IMR-90 (cell line): ENCODE data around the gene OR4D5. TPM values are rescaled to one million over a fixed set of nuclear protein-coding genes. Genes with fewer than 3 reads are reported as not detected.

ENCODE experiments used
- ATAC-seq: fragments of 200-7000 bp; cut with Tn5 transposase; 2 replicates; pipeline ENCODE4 v1.9.1; 2020; ENCODE audit warnings: low read depth, mild to moderate bottlenecking, moderate library complexity
- BruUV-seq: library from RNA; stranded (reverse); fragments of 400-500 nt; replicated peaks from 2 replicates; lab custom pipeline; 2021; lab: Mats Ljungman, UMichigan
- CTCF ChIA-PET: fragments of 300-600 bp; formaldehyde crosslinking; extraction: SDS; loops from one replicate; lab custom pipeline; 2021; ENCODE audit warnings: antibody characterized with exemption; lab: Yijun Ruan, JAX
- POLR2A ChIA-PET: fragments of 300-600 bp; sonication (Branson Sonifier 250); formaldehyde crosslinking; loops from one replicate; lab custom pipeline; 2022; ENCODE audit warnings: antibody characterized with exemption; ENCODE audit not compliant: unreplicated experiment; lab: Charles Lee
- DNase-seq: peaks from one replicate; pipeline ENCODE4 v3.0.0; 2013
- H2AFZ ChIP-seq: replicated peaks from 2 replicates; pipeline ENCODE3; 2013; ENCODE audit warnings: low read length, mild to moderate bottlenecking; ENCODE audit not compliant: poor library complexity
- H2AK5ac ChIP-seq: 2 replicates; pipeline ENCODE4 v1.6.1; 2013; ENCODE audit warnings: low read depth, low read length, inconsistent platforms
- H2AK9ac ChIP-seq: replicated peaks from 2 replicates; pipeline ENCODE3; 2013; ENCODE audit warnings: mild to moderate bottlenecking, low read depth, low read length, moderate library complexity; ENCODE audit not compliant: poor library complexity
- H2BK120ac ChIP-seq: 2 replicates; pipeline ENCODE4 v1.6.1; 2013; ENCODE audit warnings: low read depth, low read length, inconsistent platforms
- H2BK15ac ChIP-seq: 3 replicates; pipeline ENCODE4 v1.6.1; 2013; ENCODE audit warnings: low read depth, low read length, inconsistent platforms
- H2BK20ac ChIP-seq: 2 replicates; pipeline ENCODE4 v1.6.1; 2013; ENCODE audit warnings: low read depth, mild to moderate bottlenecking, inconsistent platforms, low read length, moderate library complexity
- H2BK5ac ChIP-seq: 2 replicates; pipeline ENCODE4 v1.6.1; 2013; ENCODE audit warnings: mild to moderate bottlenecking, low read depth, low read length, inconsistent platforms; ENCODE audit not compliant: poor library complexity, severe bottlenecking
- H3K14ac ChIP-seq: replicated peaks from 2 replicates; pipeline ENCODE4 v1.6.1; 2013; ENCODE audit warnings: low read depth, low read length, inconsistent platforms
- H3K18ac ChIP-seq: 2 replicates; pipeline ENCODE4 v1.6.1; 2013; ENCODE audit warnings: low read depth, low read length, control low read depth
- H3K23ac ChIP-seq: 2 replicates; pipeline ENCODE4 v1.6.1; 2013; ENCODE audit warnings: low read depth, low read length, inconsistent platforms
- H3K27ac ChIP-seq: 2 replicates; pipeline ENCODE4 v1.5.1; 2013; ENCODE audit warnings: mild to moderate bottlenecking, control low read depth, low read length; ENCODE audit not compliant: insufficient read depth
- H3K27me3 ChIP-seq: 2 replicates; pipeline ENCODE4 v1.6.1; 2013; ENCODE audit warnings: low read length; ENCODE audit not compliant: control insufficient read depth, insufficient read depth
- H3K36me3 ChIP-seq: 2 replicates; pipeline ENCODE4 v1.6.1; 2013; ENCODE audit warnings: low read length, mixed read lengths; ENCODE audit not compliant: control insufficient read depth, insufficient read depth
- H3K4ac ChIP-seq: 2 replicates; pipeline ENCODE4 v1.6.1; 2013; ENCODE audit warnings: low read depth, low read length, inconsistent platforms
- H3K4me1 ChIP-seq: 2 replicates; pipeline ENCODE4 v1.6.1; 2013; ENCODE audit warnings: low read length, mixed read lengths; ENCODE audit not compliant: control insufficient read depth, insufficient read depth
- H3K4me2 ChIP-seq: 2 replicates; pipeline ENCODE4 v1.6.1; 2013; ENCODE audit warnings: low read depth, mild to moderate bottlenecking, control low read depth, low read length, moderate library complexity
- H3K4me3 ChIP-seq: 2 replicates; pipeline ENCODE4 v1.5.1; 2013; ENCODE audit warnings: low read depth, mild to moderate bottlenecking, control low read depth, low read length, moderate library complexity; ENCODE audit not compliant: insufficient read depth
- H3K56ac ChIP-seq: 2 replicates; pipeline ENCODE4 v1.6.1; 2013; ENCODE audit warnings: low read length, inconsistent platforms; ENCODE audit not compliant: insufficient read depth; ENCODE audit errors: extremely low read depth
- H3K79me1 ChIP-seq, 2 experiments: 2 replicates each; pipeline ENCODE4 v1.6.1; 2013; ENCODE audit warnings: low read length in 2 of 2, inconsistent platforms in 1 of 2, low read depth in 1 of 2
- H3K9ac ChIP-seq: 2 replicates; pipeline ENCODE4 v1.6.1; 2013; ENCODE audit warnings: low read depth, low read length, control low read depth
- H3K9me1 ChIP-seq: 2 replicates; pipeline ENCODE4 v1.6.1; 2013; ENCODE audit warnings: low read length, inconsistent platforms; ENCODE audit not compliant: insufficient read depth
- H3K9me3 ChIP-seq: 2 replicates; pipeline ENCODE4 v1.6.1; 2013; ENCODE audit warnings: low read length; ENCODE audit not compliant: control insufficient read depth, insufficient read depth
- H4K20me1 ChIP-seq: 2 replicates; pipeline ENCODE4 v1.6.1; 2013; ENCODE audit warnings: low read length, inconsistent platforms; ENCODE audit not compliant: insufficient read depth
- H4K5ac ChIP-seq: 2 replicates; pipeline ENCODE4 v1.6.1; 2013; ENCODE audit warnings: mild to moderate bottlenecking, low read depth, low read length, control low read depth
- H4K8ac ChIP-seq, 2 experiments: 2 replicates each; pipeline ENCODE4 v1.6.1; 2013; ENCODE audit warnings: low read depth in 2 of 2, low read length in 2 of 2, control low read depth in 1 of 2, inconsistent platforms in 1 of 2
- H4K91ac ChIP-seq: 2 replicates; pipeline ENCODE4 v1.6.1; 2013; ENCODE audit warnings: low read depth, low read length, inconsistent platforms; ENCODE audit not compliant: insufficient read depth
- BHLHE40 ChIP-seq: fragments of 150-350 bp; IDR thresholded peaks from 2 replicates; pipeline ENCODE4 v1.6.1; 2016; ENCODE audit warnings: mild to moderate bottlenecking, low read depth, low read length
- CEBPB ChIP-seq: IDR thresholded peaks from 2 replicates; pipeline ENCODE4 v1.6.1; 2012; ENCODE audit warnings: low read depth, low read length, improper control_type of control experiment
- CHD1 ChIP-seq: IDR thresholded peaks from 2 replicates; pipeline ENCODE4 v1.6.1; 2012; ENCODE audit warnings: low read depth, low read length, improper control_type of control experiment
- FOS ChIP-seq: fragments of 150-350 bp; IDR thresholded peaks from 2 replicates; pipeline ENCODE4 v1.6.1; 2016; ENCODE audit warnings: low read depth, low read length
- MXI1 ChIP-seq: IDR thresholded peaks from 2 replicates; pipeline ENCODE4 v1.6.1; 2012; ENCODE audit warnings: low read depth, mild to moderate bottlenecking, low read length, moderate library complexity, borderline replicate concordance
- NFE2L2 ChIP-seq: fragments of 150-350 bp; IDR thresholded peaks from 2 replicates; pipeline ENCODE4 v1.6.1; 2016; ENCODE audit warnings: low read depth, mild to moderate bottlenecking, low read length
- POLR2A ChIP-seq: IDR thresholded peaks from 2 replicates; pipeline ENCODE4 v1.6.1; 2012; ENCODE audit warnings: mild to moderate bottlenecking, low read depth, low read length
- RAD21 ChIP-seq: IDR thresholded peaks from 2 replicates; pipeline ENCODE4 v1.6.1; 2012; ENCODE audit warnings: low read length, improper control_type of control experiment
- RFX5 ChIP-seq: IDR thresholded peaks from 2 replicates; pipeline ENCODE4 v1.8.0; 2012; ENCODE audit warnings: low read depth, mild to moderate bottlenecking, low read length, moderate library complexity
- WGBS, 2 experiments: methylation state at CpG; one replicate each; pipeline versions ENCODE4 v1.1.5 to v1.1.7; 2013; ENCODE audit warnings: missing lambda C conversion rate in 2 of 2; ENCODE audit not compliant: insufficient read length in 1 of 2; ENCODE audit errors: extremely low coverage in 2 of 2; 5-methylcytosine and 5-hydroxymethylcytosine counted together
- dilution Hi-C: fragments of 300-500 bp; cut with HindIII; formaldehyde crosslinking; loops from one replicate; pipeline ENCODE4 v1.14.3; 2018; ENCODE audit warnings: low sequenced_read_pairs; ENCODE audit not compliant: unreplicated experiment
- in situ Hi-C: fragments of 300-500 bp; cut with MboI; formaldehyde crosslinking; loops from 3 replicates; pipeline ENCODE4 v1.14.3; 2019; ENCODE audit warnings: low sequenced_read_pairs, inconsistent platforms, mixed read lengths
- intact Hi-C: fragments of 100-400 bp; cut with micrococcal nuclease; formaldehyde crosslinking; loops from 2 replicates; pipeline ENCODE4 v1.10.0; 2022
- polyA plus RNA-seq, 3 experiments: library from polyadenylated mRNA; depleted of rRNA; stranded (reverse); fragments of >200 nt; gene quantifications; 2 replicates each; pipeline ENCODE4 v1.2.3, GENCODE V29; 2012; ENCODE audit warnings: low replicate concordance in 1 of 3
- total RNA-seq: library from RNA; depleted of rRNA; stranded (reverse); fragments of >200 nt; gene quantifications from 2 replicates; pipeline ENCODE4 v1.2.3, GENCODE V29; 2012
- TF ChIP-seq, protein P1 (sequence below): fragments of 150-350 bp; IDR thresholded peaks from 2 replicates; pipeline ENCODE4 v1.6.1; 2017; ENCODE audit warnings: mild to moderate bottlenecking, antibody characterized with exemption, low read length, low read depth
- TF ChIP-seq, protein P2 (sequence below): conservative IDR thresholded peaks from 2 replicates; pipeline ENCODE4 v1.5.1; 2012; ENCODE audit warnings: mild to moderate bottlenecking, low read depth, low read length, improper control_type of control experiment
- TF ChIP-seq, protein P3 (sequence below): fragments of 150-350 bp; IDR thresholded peaks from 2 replicates; pipeline ENCODE4 v1.6.1; 2016; ENCODE audit warnings: low read depth, mild to moderate bottlenecking, low read length, moderate library complexity, borderline replicate concordance

The OR4D5 gene
- total and polyA plus RNA-seq, 2 of the 4 experiments (the other 2 are of a cell fraction), result not detected

DNA sequence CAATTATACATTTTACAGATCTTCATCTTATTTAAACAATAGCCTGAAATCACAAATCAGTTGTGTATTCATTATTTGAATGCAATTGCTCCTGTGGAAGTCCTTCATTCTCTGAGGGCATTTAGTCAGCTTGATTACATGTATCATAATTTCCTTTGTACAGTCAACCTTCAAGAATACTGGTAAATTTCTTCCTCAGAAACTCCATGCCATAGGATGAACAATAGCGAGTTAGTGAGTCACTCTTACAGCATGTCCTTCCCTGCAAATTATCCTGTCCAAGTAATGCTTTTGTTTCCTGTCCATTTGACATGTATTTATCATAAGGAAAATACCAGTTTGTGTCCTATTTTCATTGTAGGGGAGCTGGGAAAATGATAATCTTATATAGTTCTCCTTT, 34.4 kb downstream of the OR4D5 start:
- in situ Hi-C loops (no loop called here), intact Hi-C loops (no loop called here), dilution Hi-C loops (no loop called here)
- no CpG with 5 or more reads among the region's 1 CpG for WGBS, 2 experiments
- Histone ChIP-seq H3K36me3 (no peaks in the 10 kb centered on the region), H3K27me3 (no peaks in the 10 kb centered on the region), H3K18ac (no peak overlapping the region), H4K8ac (no peak overlapping the region), H3K4ac (no peak overlapping the region), H3K9me3 (peaks cover 9% of the 10 kb centered on the region; the same call in 1 of the 2 replicates), H3K4me1 (no peaks in the 10 kb centered on the region), H2BK5ac (no peak overlapping the region), H3K4me2 (no peak overlapping the region), H2AK5ac (no peak overlapping the region), H2BK120ac (no peak overlapping the region), H3K23ac (no peak overlapping the region), H4K5ac (no peak overlapping the region), H3K9me1 (no peaks in the 10 kb centered on the region), H4K20me1 (no peaks in the 10 kb centered on the region), H2BK20ac (no peak overlapping the region), H2AK9ac (no peak overlapping the region), H3K27ac (no peak overlapping the region), H2AFZ (no peak overlapping the region), H3K9ac (no peak overlapping the region), H3K4me3 (no peak overlapping the region), H4K91ac (no peak overlapping the region), H3K79me1 (no peaks in the 10 kb centered on the region), H3K14ac (no peak overlapping the region), H3K56ac (no peak overlapping the region), H2BK15ac (no peak overlapping the region)
- peak; percentile 4 for DNase-seq
- no TSS peak for BruUV-seq
- POLR2A ChIA-PET, result no interaction called here
- ATAC-seq, result no peak
- CTCF ChIA-PET, result interaction anchor here (0.5 kb wide), 1 partner anchor 444 kb away, joined by 3 read pairs; no protein-coding TSS in a partner anchor
- no peak for TF ChIP-seq NFE2L2
- TF ChIP-seq MXI1, result no peak
- TF ChIP-seq, protein P1, sequence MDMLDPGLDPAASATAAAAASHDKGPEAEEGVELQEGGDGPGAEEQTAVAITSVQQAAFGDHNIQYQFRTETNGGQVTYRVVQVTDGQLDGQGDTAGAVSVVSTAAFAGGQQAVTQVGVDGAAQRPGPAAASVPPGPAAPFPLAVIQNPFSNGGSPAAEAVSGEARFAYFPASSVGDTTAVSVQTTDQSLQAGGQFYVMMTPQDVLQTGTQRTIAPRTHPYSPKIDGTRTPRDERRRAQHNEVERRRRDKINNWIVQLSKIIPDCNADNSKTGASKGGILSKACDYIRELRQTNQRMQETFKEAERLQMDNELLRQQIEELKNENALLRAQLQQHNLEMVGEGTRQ, result no peak
- TF ChIP-seq CEBPB, result no peak
- TF ChIP-seq RAD21, result no peak
- TF ChIP-seq FOS, result no peak
- TF ChIP-seq, protein P2, sequence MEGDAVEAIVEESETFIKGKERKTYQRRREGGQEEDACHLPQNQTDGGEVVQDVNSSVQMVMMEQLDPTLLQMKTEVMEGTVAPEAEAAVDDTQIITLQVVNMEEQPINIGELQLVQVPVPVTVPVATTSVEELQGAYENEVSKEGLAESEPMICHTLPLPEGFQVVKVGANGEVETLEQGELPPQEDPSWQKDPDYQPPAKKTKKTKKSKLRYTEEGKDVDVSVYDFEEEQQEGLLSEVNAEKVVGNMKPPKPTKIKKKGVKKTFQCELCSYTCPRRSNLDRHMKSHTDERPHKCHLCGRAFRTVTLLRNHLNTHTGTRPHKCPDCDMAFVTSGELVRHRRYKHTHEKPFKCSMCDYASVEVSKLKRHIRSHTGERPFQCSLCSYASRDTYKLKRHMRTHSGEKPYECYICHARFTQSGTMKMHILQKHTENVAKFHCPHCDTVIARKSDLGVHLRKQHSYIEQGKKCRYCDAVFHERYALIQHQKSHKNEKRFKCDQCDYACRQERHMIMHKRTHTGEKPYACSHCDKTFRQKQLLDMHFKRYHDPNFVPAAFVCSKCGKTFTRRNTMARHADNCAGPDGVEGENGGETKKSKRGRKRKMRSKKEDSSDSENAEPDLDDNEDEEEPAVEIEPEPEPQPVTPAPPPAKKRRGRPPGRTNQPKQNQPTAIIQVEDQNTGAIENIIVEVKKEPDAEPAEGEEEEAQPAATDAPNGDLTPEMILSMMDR, result no peak
- TF ChIP-seq, protein P3, sequence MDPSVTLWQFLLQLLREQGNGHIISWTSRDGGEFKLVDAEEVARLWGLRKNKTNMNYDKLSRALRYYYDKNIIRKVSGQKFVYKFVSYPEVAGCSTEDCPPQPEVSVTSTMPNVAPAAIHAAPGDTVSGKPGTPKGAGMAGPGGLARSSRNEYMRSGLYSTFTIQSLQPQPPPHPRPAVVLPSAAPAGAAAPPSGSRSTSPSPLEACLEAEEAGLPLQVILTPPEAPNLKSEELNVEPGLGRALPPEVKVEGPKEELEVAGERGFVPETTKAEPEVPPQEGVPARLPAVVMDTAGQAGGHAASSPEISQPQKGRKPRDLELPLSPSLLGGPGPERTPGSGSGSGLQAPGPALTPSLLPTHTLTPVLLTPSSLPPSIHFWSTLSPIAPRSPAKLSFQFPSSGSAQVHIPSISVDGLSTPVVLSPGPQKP, result no peak
- TF ChIP-seq CHD1, result no peak
- TF ChIP-seq BHLHE40, result no peak
- no peak for TF ChIP-seq POLR2A
- TF ChIP-seq RFX5, result no peak
